Measurements from ENCODE around the gene ENHO. TPM values are rescaled to one million over a fixed set of nuclear protein-coding genes. Genes with fewer than 3 reads are reported as not detected.

Gene ENHO
- polyA plus RNA-seq (2013), result 0.54 and 0.55 TPM in 2 replicates

DNA sequence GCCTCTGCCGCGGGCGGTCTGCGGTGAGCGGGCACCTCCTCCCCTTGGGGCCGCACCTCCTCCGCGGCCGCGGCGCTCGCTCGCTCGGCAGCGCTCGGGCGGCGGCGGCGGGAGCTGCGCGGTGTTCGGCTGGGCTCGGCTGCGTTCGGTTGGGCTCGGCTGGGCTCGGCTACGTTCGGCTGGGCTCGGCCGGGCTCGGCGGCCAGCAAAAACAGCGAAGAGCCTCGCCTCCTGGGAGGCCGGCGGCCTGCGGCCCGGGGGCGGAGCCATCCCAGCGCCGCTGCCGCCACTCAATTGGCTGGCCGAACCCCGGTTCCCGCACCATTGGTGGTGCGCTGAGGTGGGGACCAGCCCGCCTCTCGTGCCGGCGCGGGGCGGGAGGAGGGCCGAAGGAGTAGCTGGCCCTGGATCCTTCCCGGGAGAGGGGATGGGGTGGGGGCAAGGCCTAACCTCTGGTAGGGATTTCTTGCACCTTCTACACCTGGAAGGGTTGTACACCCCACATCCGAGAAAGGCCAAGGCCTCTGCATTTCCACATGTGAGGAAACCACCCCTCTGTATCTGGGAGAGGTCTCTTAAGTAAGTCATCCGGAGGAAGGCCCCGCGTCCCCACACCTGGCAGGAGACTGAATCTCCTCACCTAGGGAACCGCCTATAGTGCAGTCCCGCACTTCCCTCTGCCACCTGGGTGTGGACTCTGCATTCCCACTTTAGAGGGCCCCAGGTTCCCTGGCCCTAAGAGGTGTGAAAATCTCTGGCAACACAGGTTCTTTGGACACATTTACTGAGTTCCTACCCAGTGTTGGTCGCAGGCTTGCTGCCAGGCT, at the start of gene ENHO:
Gene ENHO, minus strand, starts transcription at position 20 of the 827 bp plus-strand sequence. CDS start 1,295 bp downstream, outside the sequence.
- Histone ChIP-seq H3K4ac (ENCODE audit: low read depth, low read length) (no peak within 1 kb of the TSS), H3K79me2 (ENCODE audit: control insufficient read depth, insufficient read depth, low read length, poor library complexity) (no peaks in the 10 kb centered on the region), H3K27ac (ENCODE audit: low read depth, low read length) (no peak within 1 kb of the TSS), H4K8ac (ENCODE audit: low read depth, low read length) (peak within 1 kb of the TSS; percentile 31), H2BK120ac (ENCODE audit: insufficient read depth, low read length, poor library complexity) (no peak within 1 kb of the TSS), H2AFZ (ENCODE audit: insufficient read depth, low read length, poor library complexity) (peak within 1 kb of the TSS; percentile 66), H4K91ac (ENCODE audit: low read depth, low read length) (no peak within 1 kb of the TSS), H3K9me3 (ENCODE audit: insufficient read depth, low read depth, low read length) (peaks cover 4% of the 10 kb centered on the region), H3K4me3 (ENCODE audit: low read depth, low read length) (peak within 1 kb of the TSS; percentile 66), H3K23ac (ENCODE audit: low read length) (no peak within 1 kb of the TSS), H2AK5ac (ENCODE audit: low read length) (no peak within 1 kb of the TSS), H3K9ac (ENCODE audit: low read length) (peak within 1 kb of the TSS; percentile 65), H3K79me1 (ENCODE audit: low read length) (no peaks in the 10 kb centered on the region), H3K4me1 (ENCODE audit: control insufficient read depth in 1 of 2, insufficient read depth in 2 of 2, low read length in 2 of 2) (peaks cover 3 to 10% of the 10 kb centered on the region in 2 experiments), H3K27me3 (ENCODE audit: insufficient read depth, low read length) (no peaks in the 10 kb centered on the region), H2BK5ac (ENCODE audit: low read depth, low read length, poor library complexity) (no peak within 1 kb of the TSS), H3K4me2 (ENCODE audit: low read length) (peak within 1 kb of the TSS; percentile 73), H3K18ac (ENCODE audit: low read length) (no peak within 1 kb of the TSS), H4K12ac (ENCODE audit: low read depth, low read length) (no peak within 1 kb of the TSS), H3K36me3 (ENCODE audit: control insufficient read depth in 1 of 2, insufficient read depth in 2 of 2, low read length in 2 of 2) (no peaks in the 10 kb centered on the region), H3K14ac (ENCODE audit: low read length) (no peak within 1 kb of the TSS), H2BK12ac (ENCODE audit: low read length) (no peak within 1 kb of the TSS)
- no CpG with 5 or more reads among the region's 63 CpGs for WGBS (ENCODE audit: extremely low coverage, insufficient coverage, insufficient read length)
- DNase-seq, result peak; percentile 81 to 94

DNA sequence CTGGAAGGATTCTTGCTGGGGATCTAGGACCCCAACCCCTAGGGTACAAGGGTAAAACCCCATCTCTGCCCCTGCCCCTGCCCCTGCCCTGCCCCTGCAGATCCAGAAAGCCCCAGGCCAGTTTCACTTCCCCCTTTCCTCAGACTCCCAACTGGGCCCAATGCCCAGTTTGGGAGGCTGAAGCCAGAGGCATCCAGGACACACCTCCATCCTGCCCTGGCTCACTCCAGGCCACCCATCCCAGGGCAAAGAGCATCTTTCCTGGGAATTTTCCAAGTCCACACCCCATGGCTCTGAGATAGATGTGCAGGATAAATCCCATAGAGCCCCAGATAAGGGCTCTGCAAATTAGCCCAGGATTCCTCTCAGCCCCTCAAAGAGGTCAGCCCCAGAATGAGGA, 49.3 kb upstream of the ENHO start:
- Histone ChIP-seq H2AK5ac (ENCODE audit: low read length) (no peak overlapping the region), H2BK5ac (ENCODE audit: low read depth, low read length, poor library complexity) (no peak overlapping the region), H3K9ac (ENCODE audit: low read length) (no peak overlapping the region), H3K79me1 (ENCODE audit: low read length) (no peaks in the 10 kb centered on the region), H3K79me2 (ENCODE audit: control insufficient read depth, insufficient read depth, low read length, poor library complexity) (no peaks in the 10 kb centered on the region), H2BK120ac (ENCODE audit: insufficient read depth, low read length, poor library complexity) (no peak overlapping the region), H3K4me2 (ENCODE audit: low read length) (no peak overlapping the region), H4K12ac (ENCODE audit: low read depth, low read length) (no peak overlapping the region), H4K8ac (ENCODE audit: low read depth, low read length) (no peak overlapping the region), H3K27ac (ENCODE audit: low read depth, low read length) (no peak overlapping the region), H3K36me3 (ENCODE audit: control insufficient read depth in 1 of 2, insufficient read depth in 2 of 2, low read length in 2 of 2) (no peaks in the 10 kb centered on the region), H3K14ac (ENCODE audit: low read length) (no peak overlapping the region), H3K9me3 (ENCODE audit: insufficient read depth, low read depth, low read length) (peaks cover 2% of the 10 kb centered on the region), H3K4ac (ENCODE audit: low read depth, low read length) (no peak overlapping the region), H3K27me3 (ENCODE audit: insufficient read depth, low read length) (peaks cover 4% of the 10 kb centered on the region), H3K18ac (ENCODE audit: low read length) (no peak overlapping the region), H3K4me3 (ENCODE audit: low read depth, low read length) (no peak overlapping the region), H2AFZ (ENCODE audit: insufficient read depth, low read length, poor library complexity) (no peak overlapping the region), H2BK12ac (ENCODE audit: low read length) (no peak overlapping the region), H4K91ac (ENCODE audit: low read depth, low read length) (no peak overlapping the region), H3K23ac (ENCODE audit: low read length) (no peak overlapping the region), H3K4me1 (ENCODE audit: control insufficient read depth in 1 of 2, insufficient read depth in 2 of 2, low read length in 2 of 2) (no peaks in the 10 kb centered on the region)
- DNase-seq, result no peak

DNA sequence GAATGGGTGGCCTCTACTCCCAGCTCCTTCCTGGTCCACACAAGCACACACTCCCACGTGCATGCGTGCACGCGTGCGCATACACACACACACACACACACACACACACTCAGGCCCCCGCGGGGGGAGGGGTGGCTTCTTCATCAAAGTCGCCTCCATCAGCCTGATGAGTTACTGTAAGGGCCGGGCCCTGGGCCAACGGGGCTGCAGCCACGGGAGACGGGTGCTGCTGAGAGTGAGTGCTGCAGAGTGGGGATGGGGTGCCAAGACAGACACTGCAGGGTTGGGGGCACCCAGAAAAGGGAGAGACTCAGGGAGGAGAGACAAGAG, 48.7 kb upstream of the ENHO start:
- Histone ChIP-seq H2BK5ac (ENCODE audit: low read depth, low read length, poor library complexity) (no peak overlapping the region), H3K79me1 (ENCODE audit: low read length) (no peaks in the 10 kb centered on the region), H3K9me3 (ENCODE audit: insufficient read depth, low read depth, low read length) (peaks cover 2% of the 10 kb centered on the region), H2BK12ac (ENCODE audit: low read length) (no peak overlapping the region), H3K79me2 (ENCODE audit: control insufficient read depth, insufficient read depth, low read length, poor library complexity) (no peaks in the 10 kb centered on the region), H2AFZ (ENCODE audit: insufficient read depth, low read length, poor library complexity) (no peak overlapping the region), H3K36me3 (ENCODE audit: control insufficient read depth in 1 of 2, insufficient read depth in 2 of 2, low read length in 2 of 2) (no peaks in the 10 kb centered on the region), H4K91ac (ENCODE audit: low read depth, low read length) (no peak overlapping the region), H4K8ac (ENCODE audit: low read depth, low read length) (no peak overlapping the region), H3K18ac (ENCODE audit: low read length) (no peak overlapping the region), H2BK120ac (ENCODE audit: insufficient read depth, low read length, poor library complexity) (no peak overlapping the region), H3K27ac (ENCODE audit: low read depth, low read length) (no peak overlapping the region), H3K4me1 (ENCODE audit: control insufficient read depth in 1 of 2, insufficient read depth in 2 of 2, low read length in 2 of 2) (no peaks in the 10 kb centered on the region), H4K12ac (ENCODE audit: low read depth, low read length) (no peak overlapping the region), H3K14ac (ENCODE audit: low read length) (no peak overlapping the region), H3K27me3 (ENCODE audit: insufficient read depth, low read length) (no peaks in the 10 kb centered on the region), H3K23ac (ENCODE audit: low read length) (no peak overlapping the region), H3K4me3 (ENCODE audit: low read depth, low read length) (no peak overlapping the region), H3K9ac (ENCODE audit: low read length) (no peak overlapping the region), H3K4ac (ENCODE audit: low read depth, low read length) (no peak overlapping the region), H3K4me2 (ENCODE audit: low read length) (no peak overlapping the region), H2AK5ac (ENCODE audit: low read length) (no peak overlapping the region)
- no CpG with 5 or more reads among the region's 12 CpGs for WGBS (ENCODE audit: extremely low coverage, insufficient coverage, insufficient read length)
- DNase-seq, result no peak

DNA sequence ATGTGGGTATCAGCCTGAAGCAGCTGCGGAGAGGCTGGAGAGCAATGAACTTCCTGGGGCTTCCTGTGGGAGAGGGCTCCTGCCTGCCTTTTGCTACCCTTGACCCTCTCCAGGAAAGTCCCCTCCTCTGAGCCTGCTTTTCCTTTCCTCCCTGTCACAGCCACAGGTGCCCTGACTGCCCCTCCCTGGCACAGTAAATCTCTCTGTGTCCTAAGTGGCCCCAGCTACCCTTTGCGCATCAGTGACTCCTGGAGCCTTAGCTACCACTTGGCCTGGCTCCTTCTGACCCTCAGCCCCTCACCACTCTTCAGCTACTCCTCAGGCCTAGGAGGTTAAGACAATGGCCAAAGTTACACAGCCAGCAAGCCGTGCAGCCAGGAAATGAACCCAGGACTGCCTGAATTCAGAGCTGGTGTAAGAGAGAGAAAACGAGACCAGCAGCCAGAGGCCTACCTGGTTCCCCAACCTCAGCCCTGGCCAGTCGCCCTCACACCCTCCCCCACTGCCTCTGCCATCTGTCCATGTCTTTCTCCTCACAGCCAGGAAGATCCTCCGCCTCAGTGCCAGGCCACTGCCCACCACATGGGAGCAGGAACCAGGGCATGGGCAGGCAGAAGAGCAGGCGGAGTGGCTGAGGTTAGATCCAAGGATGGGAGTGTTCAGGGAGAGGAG, 48.2 kb upstream of the ENHO start:
- H2BK12ac ChIP-seq (ENCODE audit: low read length), result no peak overlapping the region
- H2AK5ac ChIP-seq (ENCODE audit: low read length), result no peak overlapping the region
- H3K4me1 ChIP-seq (ENCODE audit: control insufficient read depth in 1 of 2, insufficient read depth in 2 of 2, low read length in 2 of 2), result no peaks in the 10 kb centered on the region
- no peaks in the 10 kb centered on the region for H3K79me1 ChIP-seq (ENCODE audit: low read length)
- H3K27ac ChIP-seq (ENCODE audit: low read depth, low read length), result no peak overlapping the region
- no peaks in the 10 kb centered on the region for H3K79me2 ChIP-seq (ENCODE audit: control insufficient read depth, insufficient read depth, low read length, poor library complexity)
- H3K18ac ChIP-seq (ENCODE audit: low read length), result no peak overlapping the region
- no peak overlapping the region for H3K23ac ChIP-seq (ENCODE audit: low read length)
- no peak overlapping the region for H4K91ac ChIP-seq (ENCODE audit: low read depth, low read length)
- no peak overlapping the region for H3K4ac ChIP-seq (ENCODE audit: low read depth, low read length)
- no peaks in the 10 kb centered on the region for H3K36me3 ChIP-seq (ENCODE audit: control insufficient read depth in 1 of 2, insufficient read depth in 2 of 2, low read length in 2 of 2)
- no peak for DNase-seq
- no peak overlapping the region for H3K4me3 ChIP-seq (ENCODE audit: low read depth, low read length)
- H3K9me3 ChIP-seq (ENCODE audit: insufficient read depth, low read depth, low read length), result peaks cover 2% of the 10 kb centered on the region
- H2BK120ac ChIP-seq (ENCODE audit: insufficient read depth, low read length, poor library complexity), result no peak overlapping the region
- H3K14ac ChIP-seq (ENCODE audit: low read length), result no peak overlapping the region
- no peak overlapping the region for H4K12ac ChIP-seq (ENCODE audit: low read depth, low read length)
- H2BK5ac ChIP-seq (ENCODE audit: low read depth, low read length, poor library complexity), result no peak overlapping the region
- H3K4me2 ChIP-seq (ENCODE audit: low read length), result no peak overlapping the region
- WGBS (ENCODE audit: extremely low coverage, insufficient coverage, insufficient read length), result no CpG with 5 or more reads among the region's 7 CpGs
- no peaks in the 10 kb centered on the region for H3K27me3 ChIP-seq (ENCODE audit: insufficient read depth, low read length)
- H3K9ac ChIP-seq (ENCODE audit: low read length), result no peak overlapping the region
- H4K8ac ChIP-seq (ENCODE audit: low read depth, low read length), result no peak overlapping the region
- no peak overlapping the region for H2AFZ ChIP-seq (ENCODE audit: insufficient read depth, low read length, poor library complexity)
